ENCODE results near the gene TUBA3D. TPM values are rescaled to one million over a fixed set of nuclear protein-coding genes. Genes with fewer than 3 reads are reported as not detected.
"Not testable (repeated sequence)": the region's sequence is repeated elsewhere in the genome, so short reads cannot be mapped to it uniquely, and the experiment has no call there.

The TUBA3D gene
- total RNA-seq, 1 donor from 2014 or later: not detected

DNA sequence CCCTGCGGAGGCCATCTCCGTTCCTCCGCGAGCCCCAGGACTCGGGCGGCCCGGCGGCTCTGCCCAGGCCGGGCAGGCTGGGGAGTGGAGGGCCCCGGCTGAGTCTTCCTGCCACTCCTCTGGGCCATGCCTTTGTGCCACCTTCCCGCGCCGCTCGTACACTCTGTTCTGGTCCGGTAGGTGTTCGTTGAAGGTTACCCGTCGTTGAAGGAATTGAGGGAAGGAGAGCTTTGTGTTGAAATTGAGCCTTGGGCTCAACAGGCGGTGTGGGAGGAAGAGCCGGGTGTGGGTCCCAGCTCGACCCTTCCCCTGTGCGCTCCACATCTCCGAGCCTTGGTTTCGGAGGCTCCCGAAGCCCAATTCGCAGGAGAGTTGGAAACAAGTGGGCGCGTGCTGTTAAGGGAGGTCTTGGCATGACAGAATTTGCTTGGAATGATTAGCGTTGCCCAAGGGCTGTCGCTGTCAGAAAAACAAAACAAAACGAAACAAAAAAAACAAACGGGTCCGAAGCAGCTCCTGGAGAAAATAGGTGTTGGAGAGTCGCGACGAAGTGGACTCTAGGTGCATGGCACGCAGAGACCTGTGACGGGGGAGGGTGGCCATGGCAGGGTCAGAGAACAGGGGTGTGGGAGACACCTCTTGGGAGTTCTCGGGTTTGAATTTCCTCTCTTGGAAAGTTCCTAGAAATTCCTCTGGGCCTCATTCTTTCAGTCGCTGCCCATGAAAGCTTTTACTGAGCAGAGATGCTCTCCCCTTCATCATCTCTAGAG lies 17.5 kb downstream of the TUBA3D start:
- Mint-ChIP-seq H3K9me3 (no peaks in the 10 kb centered on the region), H3K27me3 (ENCODE audit: low read depth) (no peaks in the 10 kb centered on the region), H3K4me3 (peak overlapping the region; percentile 92), H3K27ac (peak overlapping the region; percentile 98), H3K4me1 (peaks cover 18% of the 10 kb centered on the region), H3K36me3 (peaks cover 2% of the 10 kb centered on the region)
- DNase-seq (ENCODE audit: low spot score in 2 of 2, unreplicated experiment in 2 of 2): no peak
- TF ChIP-seq, protein P1, sequence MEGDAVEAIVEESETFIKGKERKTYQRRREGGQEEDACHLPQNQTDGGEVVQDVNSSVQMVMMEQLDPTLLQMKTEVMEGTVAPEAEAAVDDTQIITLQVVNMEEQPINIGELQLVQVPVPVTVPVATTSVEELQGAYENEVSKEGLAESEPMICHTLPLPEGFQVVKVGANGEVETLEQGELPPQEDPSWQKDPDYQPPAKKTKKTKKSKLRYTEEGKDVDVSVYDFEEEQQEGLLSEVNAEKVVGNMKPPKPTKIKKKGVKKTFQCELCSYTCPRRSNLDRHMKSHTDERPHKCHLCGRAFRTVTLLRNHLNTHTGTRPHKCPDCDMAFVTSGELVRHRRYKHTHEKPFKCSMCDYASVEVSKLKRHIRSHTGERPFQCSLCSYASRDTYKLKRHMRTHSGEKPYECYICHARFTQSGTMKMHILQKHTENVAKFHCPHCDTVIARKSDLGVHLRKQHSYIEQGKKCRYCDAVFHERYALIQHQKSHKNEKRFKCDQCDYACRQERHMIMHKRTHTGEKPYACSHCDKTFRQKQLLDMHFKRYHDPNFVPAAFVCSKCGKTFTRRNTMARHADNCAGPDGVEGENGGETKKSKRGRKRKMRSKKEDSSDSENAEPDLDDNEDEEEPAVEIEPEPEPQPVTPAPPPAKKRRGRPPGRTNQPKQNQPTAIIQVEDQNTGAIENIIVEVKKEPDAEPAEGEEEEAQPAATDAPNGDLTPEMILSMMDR (IDR thresholded peaks at IDR 0.05; ENCODE audit: unreplicated experiment): no peak

DNA sequence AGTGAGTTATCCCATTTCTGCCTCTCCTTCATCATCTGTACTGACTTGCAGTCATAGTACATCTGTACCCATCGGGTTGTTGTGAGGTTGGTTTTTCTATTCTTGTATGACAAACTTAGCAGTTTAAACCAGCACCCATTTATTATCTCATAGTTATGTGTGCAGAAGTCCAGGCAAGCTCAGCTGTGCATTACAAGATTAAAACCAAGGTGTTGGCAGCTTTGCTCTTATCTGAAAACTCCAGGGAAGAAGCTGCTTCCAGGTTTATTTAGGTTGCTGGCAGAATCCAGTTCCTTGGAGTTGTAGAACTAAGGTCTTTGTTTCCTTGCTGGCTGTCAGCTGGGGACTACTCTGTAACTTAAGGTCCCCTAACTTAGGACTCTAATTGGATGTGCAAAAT lies 19.6 kb downstream of the TUBA3D start:
- H3K4me3 Mint-ChIP-seq: peak overlapping the region; percentile 30
- H3K36me3 Mint-ChIP-seq; H3K9me3 Mint-ChIP-seq; H3K27ac Mint-ChIP-seq; H3K27me3 Mint-ChIP-seq (ENCODE audit: low read depth); DNase-seq (ENCODE audit: low spot score in 2 of 2, unreplicated experiment in 2 of 2): not testable (repeated sequence)
- peaks cover 15% of the 10 kb centered on the region for H3K4me1 Mint-ChIP-seq

DNA sequence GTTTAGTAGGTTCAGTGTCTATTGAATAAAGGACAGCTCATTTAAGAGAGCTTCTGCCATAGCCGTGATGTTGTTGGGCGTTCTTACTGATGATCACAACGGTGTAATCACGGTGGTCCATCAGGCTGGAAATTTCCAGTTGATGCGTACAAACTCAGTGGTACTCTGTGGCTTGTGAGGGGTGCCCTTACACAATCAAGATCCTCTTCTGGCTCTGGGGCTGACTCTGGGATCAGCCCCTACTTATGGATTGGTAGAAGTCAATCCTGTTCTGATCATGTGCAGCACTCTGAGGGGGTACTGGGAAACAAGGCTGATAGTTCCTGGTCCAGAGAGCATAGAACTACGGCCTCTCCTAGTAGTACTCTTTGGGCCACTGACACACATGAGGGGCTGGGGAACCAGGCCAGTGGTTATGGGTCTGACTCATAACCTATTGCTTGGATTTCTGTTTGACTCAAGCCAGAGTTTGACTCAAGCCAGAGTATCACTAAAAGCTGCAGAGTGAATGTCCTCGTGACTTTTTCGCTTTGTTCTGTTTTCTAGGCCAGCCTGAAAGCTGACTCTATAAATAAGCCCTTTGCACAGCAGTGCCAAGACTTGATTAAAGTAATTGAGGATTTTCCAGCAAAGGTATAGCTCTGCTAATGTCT lies 22.5 kb downstream of the TUBA3D start:
- not testable (repeated sequence) for DNase-seq (ENCODE audit: low spot score in 2 of 2, unreplicated experiment in 2 of 2); H3K27me3 Mint-ChIP-seq (ENCODE audit: low read depth); H3K4me1 Mint-ChIP-seq; H3K36me3 Mint-ChIP-seq; H3K4me3 Mint-ChIP-seq; H3K9me3 Mint-ChIP-seq; H3K27ac Mint-ChIP-seq

DNA sequence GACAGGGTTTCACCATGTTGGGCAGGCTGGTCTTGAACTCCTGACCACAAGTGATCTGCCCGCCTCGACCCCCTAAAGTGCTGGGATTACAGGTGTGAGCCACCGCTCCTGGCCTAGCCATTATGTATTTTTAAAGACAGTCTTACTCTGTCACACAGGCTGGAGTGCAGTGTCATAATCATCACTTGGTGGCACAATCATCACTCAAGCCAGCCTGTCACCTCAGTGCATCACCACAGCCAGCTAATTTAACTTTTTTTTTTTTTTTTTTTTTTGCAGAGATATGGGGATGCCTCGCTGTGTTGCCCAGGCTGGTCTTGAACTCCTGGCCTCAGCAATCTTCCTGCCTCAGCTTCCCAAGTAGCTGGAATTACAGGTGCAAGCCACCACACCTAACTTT lies 27.7 kb downstream of the TUBA3D start:
- not testable (repeated sequence) for H3K27ac Mint-ChIP-seq; H3K27me3 Mint-ChIP-seq (ENCODE audit: low read depth); H3K4me3 Mint-ChIP-seq; DNase-seq (ENCODE audit: low spot score in 2 of 2, unreplicated experiment in 2 of 2); H3K9me3 Mint-ChIP-seq; H3K4me1 Mint-ChIP-seq
- peaks cover 15% of the 10 kb centered on the region for H3K36me3 Mint-ChIP-seq

DNA sequence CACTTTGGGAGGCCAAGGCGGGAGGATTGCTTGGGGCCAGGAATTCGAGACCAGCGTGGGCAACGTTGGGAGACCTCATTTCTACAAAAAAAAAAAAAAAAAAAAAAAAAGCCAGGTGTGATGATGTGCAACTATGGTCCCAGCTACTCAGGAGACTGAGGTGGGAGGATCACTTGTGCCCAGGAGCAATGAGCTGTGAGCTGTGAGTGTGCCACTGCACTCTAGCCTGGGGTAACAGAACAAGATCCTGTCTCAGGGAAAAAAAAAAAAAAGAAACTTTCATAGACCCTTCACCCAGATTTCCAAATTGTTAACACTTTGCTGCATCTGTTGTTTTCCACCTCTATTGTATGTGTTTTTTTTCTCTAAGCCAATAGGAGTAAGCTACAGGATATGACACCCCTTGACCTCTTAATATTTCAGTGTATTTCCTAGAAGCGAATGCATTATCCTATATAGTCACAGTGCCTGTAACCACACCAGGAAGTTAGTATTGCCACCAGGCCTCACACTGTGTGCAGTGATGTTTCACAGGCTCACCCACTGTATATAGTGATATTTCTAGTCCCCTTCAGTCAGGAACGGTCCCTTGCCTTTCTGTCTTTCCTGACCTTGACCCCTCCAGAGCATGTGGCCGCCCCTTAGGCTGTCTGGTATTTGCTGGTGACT lies 28.3 kb downstream of the TUBA3D start:
- H3K27me3 Mint-ChIP-seq (ENCODE audit: low read depth); H3K27ac Mint-ChIP-seq; DNase-seq (ENCODE audit: low spot score in 2 of 2, unreplicated experiment in 2 of 2); H3K4me3 Mint-ChIP-seq; H3K4me1 Mint-ChIP-seq; H3K9me3 Mint-ChIP-seq: not testable (repeated sequence)
- H3K36me3 Mint-ChIP-seq: peaks cover 13% of the 10 kb centered on the region

DNA sequence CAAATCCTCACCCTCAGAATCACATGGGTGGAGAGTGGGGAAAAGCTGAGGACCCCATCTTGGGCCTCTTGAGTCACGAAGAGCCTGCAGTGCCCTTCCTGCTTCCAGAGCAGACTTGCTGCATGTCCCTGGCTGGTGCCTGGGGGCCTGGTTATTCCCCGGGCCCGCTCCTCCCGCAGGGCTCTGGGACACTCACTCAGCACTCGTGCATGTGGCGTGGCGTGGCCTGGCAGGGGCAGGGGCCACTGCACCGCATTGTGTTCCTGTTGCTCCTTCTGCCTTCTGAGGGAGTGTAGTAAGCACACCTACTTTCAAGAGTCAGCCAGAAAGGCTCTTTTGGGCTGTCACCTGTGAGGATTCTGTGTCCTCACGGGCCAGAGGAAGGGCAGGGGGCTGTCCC lies 33.7 kb downstream of the TUBA3D start:
- Mint-ChIP-seq H3K36me3 (peaks cover 12% of the 10 kb centered on the region), H3K4me3 (no peak overlapping the region), H3K27me3 (ENCODE audit: low read depth) (no peaks in the 10 kb centered on the region), H3K4me1 (no peaks in the 10 kb centered on the region), H3K27ac (no peak overlapping the region), H3K9me3 (no peaks in the 10 kb centered on the region)
- TF ChIP-seq, protein P1 (IDR thresholded peaks at IDR 0.05; ENCODE audit: unreplicated experiment): no peak
- DNase-seq (ENCODE audit: low spot score in 2 of 2, unreplicated experiment in 2 of 2): no peak

DNA sequence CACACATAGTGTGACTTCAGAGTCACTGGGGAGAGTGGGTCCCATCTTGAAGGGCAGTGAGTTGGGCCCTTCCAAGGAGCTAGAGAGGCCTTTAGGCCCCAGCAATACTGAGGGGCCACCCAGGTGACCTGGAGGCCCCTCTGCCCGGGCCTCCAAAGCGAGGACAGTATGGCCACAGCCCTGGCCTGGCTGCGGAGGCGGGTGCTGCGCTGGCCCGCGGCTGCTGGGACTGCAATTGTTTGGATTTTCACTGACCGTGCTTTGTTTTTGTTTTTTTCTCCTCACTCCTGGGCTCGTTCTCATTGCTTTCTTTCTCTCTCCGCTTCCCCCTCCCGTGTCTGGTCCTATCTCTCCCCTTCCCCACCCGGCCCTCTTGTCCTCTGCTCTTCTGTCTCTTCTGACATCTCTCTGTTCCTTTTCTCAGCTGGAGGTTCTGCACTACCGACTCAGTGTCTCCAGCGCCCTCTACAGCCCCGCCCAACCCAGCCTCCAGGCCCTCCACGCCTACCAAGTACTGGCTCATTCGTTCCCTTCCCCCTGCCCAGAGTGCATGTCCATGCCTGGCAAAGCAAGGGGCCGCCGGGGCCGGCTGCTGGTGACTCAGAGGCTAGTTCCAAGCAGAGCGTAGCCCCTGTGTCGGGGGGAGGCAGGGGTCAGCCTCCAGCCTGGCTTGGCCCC lies 35.5 kb downstream of the TUBA3D start:
- H3K4me3 Mint-ChIP-seq; H3K4me1 Mint-ChIP-seq; DNase-seq (ENCODE audit: low spot score in 2 of 2, unreplicated experiment in 2 of 2); H3K27me3 Mint-ChIP-seq (ENCODE audit: low read depth); H3K27ac Mint-ChIP-seq; H3K9me3 Mint-ChIP-seq: not testable (repeated sequence)
- H3K36me3 Mint-ChIP-seq: peaks cover 12% of the 10 kb centered on the region

DNA sequence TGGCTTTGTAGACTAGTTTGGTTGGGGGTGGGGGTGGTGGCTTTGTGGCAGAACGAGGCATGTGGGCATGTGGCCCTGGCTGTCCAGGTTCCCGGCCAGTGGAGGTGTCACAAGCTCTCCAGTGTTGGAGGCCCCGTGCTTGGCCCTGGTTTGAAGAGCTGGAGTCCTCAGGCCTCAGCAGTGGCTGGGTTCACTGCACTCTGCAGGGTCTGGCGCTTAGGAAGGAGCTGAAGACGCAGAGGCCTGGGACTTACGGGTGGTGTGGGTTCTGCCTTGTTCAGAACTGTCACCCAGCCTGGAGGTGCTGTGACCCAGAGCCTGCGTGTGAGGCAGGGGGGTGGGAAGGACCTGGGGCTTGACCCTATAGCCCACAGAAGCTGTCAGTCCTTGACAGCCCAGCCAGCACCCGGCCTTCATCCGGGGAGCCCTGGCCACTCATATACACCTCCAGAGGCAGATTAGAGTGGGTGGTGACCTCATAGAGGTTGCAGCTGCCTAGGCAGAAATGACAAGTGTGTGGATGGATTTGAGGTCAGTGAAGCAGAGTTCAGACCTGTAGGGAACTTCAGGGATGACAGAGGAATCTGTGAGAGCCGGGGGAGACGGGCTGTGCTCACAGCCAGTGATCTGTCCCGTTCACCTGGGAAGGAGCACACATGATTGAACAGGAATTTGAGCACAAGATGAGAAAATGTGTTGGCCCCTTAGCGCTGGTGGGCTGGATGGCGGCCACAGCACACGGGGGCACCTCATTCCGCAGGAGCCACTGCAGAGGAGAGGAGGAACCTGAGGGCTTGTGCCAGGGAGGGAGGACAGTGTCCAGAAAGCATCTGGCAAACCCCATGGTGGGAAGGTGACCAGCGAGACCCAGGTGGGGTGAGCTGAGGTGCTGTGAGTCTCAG lies 36.3 kb downstream of the TUBA3D start:
- not testable (repeated sequence) for DNase-seq (ENCODE audit: low spot score in 2 of 2, unreplicated experiment in 2 of 2); H3K36me3 Mint-ChIP-seq; H3K4me1 Mint-ChIP-seq; H3K27me3 Mint-ChIP-seq (ENCODE audit: low read depth); H3K9me3 Mint-ChIP-seq; H3K27ac Mint-ChIP-seq; H3K4me3 Mint-ChIP-seq

DNA sequence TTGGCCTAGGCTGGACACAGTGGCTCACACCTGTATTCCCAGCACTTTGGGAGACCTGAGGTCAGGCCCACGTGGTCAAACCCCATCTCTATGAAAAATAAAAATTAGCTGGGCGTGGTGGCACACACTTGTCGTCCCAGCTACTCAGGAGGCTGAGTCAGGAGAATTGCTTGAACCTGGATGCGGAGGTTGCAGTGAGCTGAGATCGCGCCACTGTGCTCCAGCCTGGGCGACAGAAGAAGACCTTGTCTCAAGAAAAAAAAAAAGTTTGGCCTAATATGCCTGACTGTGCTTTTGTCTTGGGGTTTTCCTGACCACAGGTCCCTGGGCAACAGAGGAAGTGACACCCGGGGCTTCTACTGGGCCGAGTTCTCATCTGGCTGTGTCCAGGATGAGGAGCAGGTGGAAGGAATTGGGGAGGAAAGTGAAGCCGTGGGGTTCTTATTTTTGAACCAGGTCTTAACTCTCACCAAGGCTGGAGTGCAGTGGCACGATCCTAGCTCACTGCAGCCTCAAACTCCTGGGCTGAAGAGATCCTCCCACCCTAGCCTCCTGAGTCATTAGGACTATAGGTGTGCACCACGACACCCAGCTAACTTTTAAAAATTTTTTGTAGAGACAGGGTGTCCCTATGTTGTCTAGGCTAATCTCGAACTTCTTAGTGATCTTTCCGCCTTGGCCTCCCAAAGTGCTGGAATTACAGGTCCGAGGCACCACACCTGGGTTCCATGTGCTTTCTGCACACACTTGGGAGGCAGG lies 38.7 kb downstream of the TUBA3D start:
- H3K27me3 Mint-ChIP-seq (ENCODE audit: low read depth); H3K4me1 Mint-ChIP-seq; H3K27ac Mint-ChIP-seq; H3K4me3 Mint-ChIP-seq; H3K9me3 Mint-ChIP-seq; H3K36me3 Mint-ChIP-seq; DNase-seq (ENCODE audit: low spot score in 2 of 2, unreplicated experiment in 2 of 2): not testable (repeated sequence)

DNA sequence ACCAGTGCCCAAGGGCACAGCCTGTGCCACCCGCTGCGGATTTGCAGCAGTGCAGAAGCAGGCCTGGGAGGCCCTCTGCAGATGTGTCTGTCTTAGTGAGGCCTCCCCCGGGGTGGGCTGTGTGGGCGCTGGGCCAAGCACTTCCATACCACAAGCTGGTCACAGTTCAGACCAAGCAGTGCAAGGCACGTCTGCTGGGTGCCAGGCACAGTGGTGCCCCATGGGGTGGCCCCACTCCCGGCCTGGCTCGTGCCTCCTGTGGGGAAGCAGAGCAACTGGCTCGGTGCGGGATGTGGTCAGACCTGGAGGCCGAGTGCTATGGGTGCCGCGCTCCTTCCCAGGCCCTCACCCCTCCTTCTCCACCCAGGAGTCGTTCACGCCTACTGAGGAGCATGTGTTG lies 39.3 kb downstream of the TUBA3D start:
- H3K4me3 Mint-ChIP-seq; H3K27me3 Mint-ChIP-seq (ENCODE audit: low read depth); H3K36me3 Mint-ChIP-seq; H3K4me1 Mint-ChIP-seq; H3K27ac Mint-ChIP-seq; DNase-seq (ENCODE audit: low spot score in 2 of 2, unreplicated experiment in 2 of 2); H3K9me3 Mint-ChIP-seq: not testable (repeated sequence)
